IPS-15b (cell line): Measurements from ENCODE around the gene UNK.
"Not testable (repeated sequence)": the region's sequence is repeated elsewhere in the genome, so short reads cannot be mapped to it uniquely, and the experiment has no call there.

Source experiments
- H3K27me3 ChIP-seq: one replicate; pipeline ENCODE4 v1.6.1; 2013; ENCODE audit warnings: low read length; ENCODE audit not compliant: control insufficient read depth, insufficient read depth
- H3K36me3 ChIP-seq: one replicate; pipeline ENCODE4 v1.6.1; 2013; ENCODE audit warnings: low read length; ENCODE audit not compliant: control insufficient read depth, insufficient read depth
- H3K4me1 ChIP-seq: one replicate; pipeline ENCODE4 v1.6.1; 2013; ENCODE audit warnings: mild to moderate bottlenecking, low read length; ENCODE audit not compliant: control insufficient read depth, insufficient read depth
- H3K4me3 ChIP-seq: one replicate; pipeline ENCODE4 v1.5.1; 2013; ENCODE audit warnings: low read depth, low read length
- H3K9ac ChIP-seq: one replicate; pipeline ENCODE4 v1.6.1; 2013; ENCODE audit warnings: low read depth, mild to moderate bottlenecking, low read length
- H3K9me3 ChIP-seq: one replicate; pipeline ENCODE4 v1.6.1; 2013; ENCODE audit warnings: mild to moderate bottlenecking, low read length; ENCODE audit not compliant: control insufficient read depth, insufficient read depth

The UNK gene

DNA sequence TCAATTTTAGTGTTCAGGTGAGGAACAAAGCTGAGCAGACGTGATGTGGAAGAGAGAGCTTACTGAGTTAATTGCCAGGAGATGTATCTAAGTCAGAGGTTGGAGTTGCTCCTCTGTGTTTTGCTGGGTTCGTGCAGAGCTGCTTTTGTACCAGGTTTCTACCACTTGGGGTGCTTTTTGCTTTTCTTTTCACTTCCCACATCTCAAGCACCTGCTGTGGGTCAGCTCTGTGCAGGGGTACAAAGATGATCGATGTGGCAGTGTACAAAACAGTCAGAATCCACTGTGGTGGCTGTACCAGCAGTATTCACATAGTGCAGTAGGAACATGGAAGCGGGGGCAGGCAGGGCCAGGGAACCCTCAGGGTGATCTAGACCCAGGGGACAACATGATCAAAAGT, 14.8 kb downstream of the UNK start:
- no peak overlapping the region for H3K4me3 ChIP-seq
- H3K36me3 ChIP-seq, result peaks cover 15% of the 10 kb centered on the region
- no peaks in the 10 kb centered on the region for H3K9me3 ChIP-seq
- H3K9ac ChIP-seq, result no peak overlapping the region
- H3K4me1 ChIP-seq, result no peaks in the 10 kb centered on the region
- H3K27me3 ChIP-seq, result no peaks in the 10 kb centered on the region

DNA sequence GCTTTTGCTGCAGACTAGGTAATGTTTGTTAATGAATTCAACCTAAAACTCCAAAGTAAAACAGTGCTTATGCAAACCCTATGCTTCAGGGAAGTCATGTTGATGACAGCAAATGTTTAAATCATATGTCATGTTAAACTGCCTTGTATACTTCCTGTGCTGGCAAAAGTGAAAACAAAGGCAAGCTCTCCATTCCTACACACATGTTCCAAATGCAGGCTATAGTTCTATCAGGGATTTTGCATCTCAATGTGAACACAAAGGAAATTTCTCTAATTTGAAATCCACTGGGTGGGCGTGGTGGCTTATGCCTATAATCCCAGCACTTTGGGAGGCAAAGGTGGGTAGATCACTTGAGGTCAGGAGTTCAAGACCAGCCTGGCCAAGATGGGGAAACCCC, 19.3 kb downstream of the UNK start:
- Histone ChIP-seq H3K9ac (no peak overlapping the region), H3K4me1 (no peaks in the 10 kb centered on the region), H3K36me3 (peaks cover 3% of the 10 kb centered on the region), H3K9me3 (no peaks in the 10 kb centered on the region), H3K27me3 (no peaks in the 10 kb centered on the region), H3K4me3 (no peak overlapping the region)

DNA sequence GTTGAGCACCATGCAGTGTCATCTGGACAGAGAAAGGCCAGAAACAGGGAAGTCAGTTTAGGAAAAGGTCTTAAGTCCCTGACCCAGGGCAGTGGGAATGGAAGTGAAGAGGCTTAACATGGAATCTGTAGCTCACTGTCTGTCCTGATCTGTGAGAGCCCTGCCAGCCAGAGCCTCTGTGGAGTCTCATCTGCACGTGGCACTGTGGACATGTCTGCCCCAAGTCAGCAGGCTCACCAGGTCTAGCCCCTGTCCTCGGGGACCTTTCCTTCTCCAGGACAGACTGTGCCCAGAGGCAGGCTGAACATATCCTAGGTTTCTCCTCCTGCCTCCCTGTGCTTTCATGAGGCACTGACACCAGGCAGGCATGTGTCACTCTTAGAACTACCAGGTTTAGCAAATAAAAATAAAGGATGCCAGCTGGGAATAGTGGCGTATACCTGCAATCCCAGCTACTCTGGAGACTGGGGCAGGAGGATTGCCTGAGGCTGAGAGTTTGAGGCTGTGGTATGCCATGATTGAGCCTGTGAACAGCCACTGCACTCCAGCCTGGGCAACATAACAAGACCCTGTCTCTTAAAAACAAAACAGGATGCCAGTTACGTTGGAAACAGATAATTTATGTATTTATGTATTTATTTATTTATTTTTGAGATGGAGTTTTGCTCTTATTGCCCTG, 22.4 kb downstream of the UNK start:
- peaks cover 16% of the 10 kb centered on the region for H3K36me3 ChIP-seq
- H3K4me1 ChIP-seq, result no peaks in the 10 kb centered on the region
- H3K4me3 ChIP-seq, result no peak overlapping the region
- no peaks in the 10 kb centered on the region for H3K9me3 ChIP-seq
- no peak overlapping the region for H3K9ac ChIP-seq
- H3K27me3 ChIP-seq, result no peaks in the 10 kb centered on the region

DNA sequence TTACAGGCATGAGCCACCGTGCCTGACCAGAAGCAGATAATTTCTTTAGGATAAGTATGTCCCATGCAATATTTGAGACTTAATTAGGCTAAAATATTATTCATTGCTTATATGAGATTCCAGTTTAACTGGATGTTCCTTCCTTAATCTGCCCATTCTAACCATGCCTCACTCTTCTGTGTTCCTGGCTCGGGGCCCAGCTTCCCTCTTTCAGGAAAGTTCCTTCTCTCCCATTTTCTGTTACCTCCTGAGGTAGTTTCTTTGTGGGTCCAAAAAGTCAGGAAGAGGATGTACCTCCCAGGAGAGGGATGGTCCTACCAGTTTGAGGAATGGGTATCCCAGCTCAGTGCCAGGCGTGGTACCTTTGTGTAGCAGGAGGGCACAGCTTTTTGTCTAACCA, 23.3 kb downstream of the UNK start:
- H3K36me3 ChIP-seq, result peaks cover 25% of the 10 kb centered on the region
- H3K9me3 ChIP-seq, result no peaks in the 10 kb centered on the region
- H3K27me3 ChIP-seq, result no peaks in the 10 kb centered on the region
- peak overlapping the region; percentile 37 for H3K9ac ChIP-seq
- H3K4me3 ChIP-seq, result no peak overlapping the region
- no peaks in the 10 kb centered on the region for H3K4me1 ChIP-seq

DNA sequence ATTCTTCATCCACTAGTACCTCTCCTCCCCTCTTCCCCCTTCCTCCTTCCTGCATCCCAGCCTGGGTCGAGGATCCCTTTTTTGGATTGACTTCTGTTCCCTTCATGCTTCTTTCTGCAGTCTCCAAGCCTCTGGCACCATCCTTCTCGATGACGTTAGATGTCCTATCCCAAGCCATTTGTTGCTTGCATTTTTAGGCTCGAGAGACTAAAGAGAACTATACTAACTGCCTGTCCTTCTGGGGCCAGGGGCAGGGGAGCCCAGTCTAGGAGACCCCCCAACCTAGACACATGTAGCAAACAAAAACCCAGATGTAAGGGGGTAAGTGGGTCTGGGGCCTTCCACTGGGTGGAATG, 23.9 kb downstream of the UNK start:
- Histone ChIP-seq H3K4me1 (no peaks in the 10 kb centered on the region), H3K9me3 (no peaks in the 10 kb centered on the region), H3K27me3 (no peaks in the 10 kb centered on the region), H3K4me3 (no peak overlapping the region), H3K36me3 (peaks cover 31% of the 10 kb centered on the region), H3K9ac (peak overlapping the region; percentile 37)

DNA sequence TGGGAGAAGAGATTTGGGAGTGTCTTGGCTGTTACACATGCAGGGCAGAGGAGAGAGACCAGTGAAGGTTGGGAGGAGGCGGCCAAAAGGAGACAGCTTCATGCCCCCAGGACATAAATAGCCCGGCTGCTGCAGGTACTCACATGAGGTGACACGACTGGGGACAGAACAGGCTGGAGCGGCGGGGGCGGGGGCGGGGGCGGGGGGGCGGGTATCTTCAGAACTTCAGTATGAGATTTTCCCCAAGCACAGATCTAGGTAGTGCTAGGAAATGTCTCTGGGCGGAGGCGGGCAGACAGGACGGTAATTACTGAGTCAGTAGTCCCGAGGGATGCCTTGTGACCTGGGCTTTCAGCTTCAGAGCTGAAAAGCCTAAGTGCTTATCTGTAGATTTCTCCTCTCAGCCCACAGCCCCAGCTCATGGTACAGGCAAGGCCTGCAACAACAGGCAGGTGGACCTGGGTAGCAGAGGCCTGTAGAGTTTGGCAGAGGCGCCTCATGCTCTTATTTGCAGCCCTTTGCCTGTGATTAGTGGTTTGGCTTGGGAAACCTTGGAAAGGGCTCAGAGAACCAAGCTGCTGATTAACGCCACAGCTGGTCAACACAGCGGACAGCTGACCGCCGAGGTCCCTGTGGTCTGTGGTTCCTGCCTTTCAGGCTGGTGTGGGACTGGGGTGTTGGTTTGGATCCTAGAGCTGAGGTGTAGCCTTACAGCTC, 24.5 kb downstream of the UNK start:
- Histone ChIP-seq H3K9ac (no peak overlapping the region), H3K36me3 (peaks cover 36% of the 10 kb centered on the region), H3K27me3 (no peaks in the 10 kb centered on the region), H3K9me3 (no peaks in the 10 kb centered on the region), H3K4me3 (no peak overlapping the region), H3K4me1 (no peaks in the 10 kb centered on the region)

DNA sequence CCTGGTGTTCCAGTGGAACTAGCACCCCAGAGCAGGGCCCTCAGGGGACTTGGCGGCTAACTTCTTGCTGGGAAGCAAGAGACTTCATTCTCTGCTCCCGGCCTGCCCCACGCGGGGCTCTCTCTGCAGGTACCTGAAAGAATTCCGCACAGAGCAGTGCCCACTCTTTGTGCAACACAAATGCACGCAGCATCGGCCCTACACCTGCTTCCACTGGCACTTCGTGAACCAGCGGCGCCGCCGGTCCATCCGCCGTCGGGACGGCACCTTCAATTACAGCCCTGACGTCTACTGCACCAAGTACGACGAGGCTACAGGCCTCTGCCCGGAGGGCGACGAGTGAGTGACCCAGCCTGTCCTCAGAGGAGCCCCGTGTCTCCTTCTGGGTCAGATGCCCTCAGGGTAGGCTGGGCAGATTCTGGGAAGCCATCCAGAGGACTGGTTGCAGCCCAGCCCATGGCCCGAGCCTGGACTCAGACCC, 25.1 kb downstream of the UNK start:
- no peak overlapping the region for H3K9ac ChIP-seq
- H3K9me3 ChIP-seq, result no peaks in the 10 kb centered on the region
- H3K4me3 ChIP-seq, result no peak overlapping the region
- H3K36me3 ChIP-seq, result peaks cover 39% of the 10 kb centered on the region
- no peaks in the 10 kb centered on the region for H3K4me1 ChIP-seq
- H3K27me3 ChIP-seq, result no peaks in the 10 kb centered on the region

DNA sequence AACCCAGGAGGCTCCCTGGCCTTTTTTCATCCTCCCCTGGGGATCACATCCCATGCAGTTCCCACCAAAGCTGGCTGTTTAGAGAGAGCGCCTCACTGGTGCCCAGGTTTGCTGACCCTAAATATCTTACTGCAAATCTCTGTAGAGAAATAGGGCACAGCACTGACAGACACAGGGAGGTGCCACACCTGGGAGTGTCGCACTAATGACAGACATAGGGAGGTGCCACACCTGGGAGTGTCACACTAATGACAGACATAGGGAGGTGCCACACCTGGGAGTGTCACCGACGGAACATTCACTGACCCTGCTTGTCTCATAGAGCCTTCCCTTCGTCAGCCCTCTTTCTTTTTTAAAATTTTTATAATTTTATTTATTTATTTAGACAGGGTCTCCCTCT, 25.6 kb downstream of the UNK start:
- Histone ChIP-seq H3K36me3 (peaks cover 45% of the 10 kb centered on the region), H3K9me3 (no peaks in the 10 kb centered on the region)

DNA sequence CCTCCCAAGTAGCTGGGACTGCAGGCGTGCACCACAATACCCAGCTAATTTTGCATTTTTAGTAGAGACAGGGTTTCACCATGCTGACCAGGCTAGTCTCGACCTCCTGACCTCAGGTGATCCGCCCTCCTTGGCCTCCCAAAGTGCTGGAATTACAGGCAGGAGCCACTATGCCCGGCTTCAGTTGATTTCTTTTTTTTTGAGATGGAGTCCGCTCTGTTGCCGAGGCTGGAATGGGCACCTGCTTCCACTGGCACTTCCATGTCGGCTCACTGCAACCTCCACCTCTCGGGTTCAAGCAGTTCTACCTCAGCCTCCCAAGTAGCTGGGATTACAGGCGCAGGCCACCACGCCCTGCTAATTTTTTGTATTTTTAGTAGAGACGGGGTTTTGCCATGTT, 26.1 kb downstream of the UNK start:
- not testable (repeated sequence) for H3K4me3 ChIP-seq, H3K9me3 ChIP-seq, H3K4me1 ChIP-seq, H3K9ac ChIP-seq, H3K27me3 ChIP-seq
- H3K36me3 ChIP-seq, result peaks cover 47% of the 10 kb centered on the region

More for the DNA sequence above, 25.6 kb downstream of the UNK start:
- Histone ChIP-seq H3K4me3 (no peak overlapping the region), H3K9ac (no peak overlapping the region), H3K27me3 (no peaks in the 10 kb centered on the region), H3K4me1 (no peaks in the 10 kb centered on the region)

DNA sequence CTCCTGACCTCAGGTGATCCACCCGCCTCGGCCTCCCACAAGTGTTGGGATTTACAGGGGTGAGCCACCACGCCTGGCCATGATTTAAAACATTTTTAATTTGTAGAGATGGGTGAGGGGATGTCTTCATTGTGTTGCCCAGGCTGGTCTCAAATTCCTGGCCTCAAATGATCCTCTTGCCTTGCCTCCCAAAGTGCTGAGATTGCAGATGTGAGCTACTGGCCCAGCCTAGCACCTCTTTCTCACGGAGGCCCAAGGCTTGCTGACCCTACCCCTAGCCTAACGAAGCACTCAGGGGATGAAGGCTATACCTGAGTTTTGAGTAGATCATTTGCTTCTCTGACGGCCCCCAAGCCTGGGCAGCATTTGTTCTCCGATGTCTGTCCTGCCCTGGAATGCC, 26.6 kb downstream of the UNK start:
- Histone ChIP-seq H3K9me3 (no peaks in the 10 kb centered on the region), H3K9ac (no peak overlapping the region), H3K27me3 (no peaks in the 10 kb centered on the region), H3K36me3 (peaks cover 47% of the 10 kb centered on the region), H3K4me1 (no peaks in the 10 kb centered on the region), H3K4me3 (no peak overlapping the region)

DNA sequence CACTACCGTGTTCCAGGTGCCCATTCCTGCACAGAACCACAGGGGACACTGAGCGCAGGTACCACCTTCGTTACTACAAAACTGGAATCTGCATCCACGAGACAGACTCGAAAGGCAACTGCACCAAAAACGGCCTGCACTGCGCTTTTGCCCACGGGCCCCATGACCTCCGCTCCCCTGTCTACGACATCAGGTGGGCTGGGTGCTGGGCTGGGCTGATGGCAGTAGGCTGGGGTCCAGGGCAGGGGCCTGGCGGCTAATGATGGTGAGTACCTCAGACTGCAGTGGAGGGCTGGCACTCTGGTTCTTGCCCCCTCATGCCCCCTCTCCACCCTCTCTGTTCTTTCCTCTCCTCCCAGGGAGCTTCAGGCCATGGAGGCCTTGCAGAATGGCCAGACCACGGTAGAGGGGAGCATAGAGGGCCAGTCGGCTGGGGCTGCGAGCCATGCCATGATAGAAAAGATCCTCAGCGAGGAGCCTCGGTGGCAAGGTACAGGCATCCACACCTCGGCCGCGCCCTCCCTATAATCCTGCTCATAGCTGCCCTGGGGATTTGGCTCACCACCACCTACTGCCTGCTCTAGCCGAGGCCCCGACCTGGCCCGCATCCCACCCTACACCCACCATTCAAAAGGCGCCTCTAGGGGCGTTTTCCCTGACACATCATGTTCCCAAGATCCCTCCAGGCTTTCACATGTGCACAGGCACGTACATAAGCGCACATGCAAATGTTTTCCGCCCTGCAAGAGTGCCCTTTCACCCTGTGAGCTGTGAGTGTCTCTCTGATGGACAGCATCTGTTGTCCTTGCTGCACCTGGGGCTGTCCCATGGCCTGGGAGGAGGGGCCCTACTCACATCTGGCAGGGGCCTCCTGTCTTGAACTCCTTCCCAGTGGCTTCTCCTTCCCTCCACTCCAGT, 27.7 kb downstream of the UNK start:
- Histone ChIP-seq H3K4me3 (no peak overlapping the region), H3K4me1 (no peaks in the 10 kb centered on the region), H3K27me3 (no peaks in the 10 kb centered on the region), H3K36me3 (peaks cover 57% of the 10 kb centered on the region), H3K9ac (no peak overlapping the region), H3K9me3 (no peaks in the 10 kb centered on the region)
